ENCODE results near the gene HSD17B4.

DNA sequence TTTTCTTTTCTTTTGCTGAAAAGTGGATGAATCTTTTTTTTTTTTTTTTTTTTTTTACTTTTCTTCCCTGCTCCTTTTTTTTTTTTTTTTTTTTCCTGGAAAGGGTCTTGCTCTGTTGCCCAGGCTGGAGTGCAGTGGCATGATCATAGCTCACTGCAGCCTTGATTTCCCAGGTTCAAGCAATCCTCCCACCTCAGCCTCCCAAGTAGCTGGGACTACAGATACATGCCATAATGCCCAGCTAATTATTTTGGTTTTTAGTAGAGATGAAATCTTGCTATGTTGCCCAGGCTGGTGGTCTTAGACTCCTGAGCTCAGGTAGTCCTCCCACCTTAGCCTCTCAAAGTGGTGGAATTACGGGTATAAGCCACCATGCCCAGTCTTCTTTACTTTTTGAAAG lies 20.9 kb downstream of the HSD17B4 start:
- TF ChIP-seq POLR2AphosphoS5 (IDR thresholded peaks at IDR 0.05; ENCODE audit: low read depth, low read length): no peak
- no peak for TF ChIP-seq POLR2A (IDR thresholded peaks at IDR 0.05; ENCODE audit: low read depth, low read length)
- TF ChIP-seq PAX5 (IDR thresholded peaks at IDR 0.05; ENCODE audit: insufficient read depth, low read length, severe bottlenecking): no peak
- no peak for TF ChIP-seq SPI1 (IDR thresholded peaks at IDR 0.05; ENCODE audit: low read depth, low read length)
